Measurements from ENCODE around the gene GREB1.

Gene GREB1

GRCh38 chr2:11558214-11558886, 24.5 kb downstream of the GREB1 start:
- H3K9ac ChIP-seq (ENCODE audit: low read length), result no peak overlapping the region
- H3K23ac ChIP-seq (ENCODE audit: low read length in 2 of 2), result no peak overlapping the region
- H3K14ac ChIP-seq (ENCODE audit: low read length in 2 of 2), result no peak overlapping the region
- no peak overlapping the region for H3K4me2 ChIP-seq (ENCODE audit: low read length, poor library complexity, severe bottlenecking)
- no peak overlapping the region for H2AK5ac ChIP-seq (ENCODE audit: low read length, severe bottlenecking)
- H3K9me3 ChIP-seq (ENCODE audit: control insufficient read depth, low read length), result no peaks in the 10 kb centered on the region
- no peak overlapping the region for H2BK120ac ChIP-seq (ENCODE audit: low read depth, low read length)
- no peaks in the 10 kb centered on the region for H3K79me1 ChIP-seq (replicated peaks; ENCODE audit: low read length, poor library complexity, severe bottlenecking)
- peak; percentile 17 for DNase-seq
- H3K4me1 ChIP-seq (ENCODE audit: control insufficient read depth, insufficient read depth, low read depth, low read length), result peaks cover 2% of the 10 kb centered on the region
- H2AFZ ChIP-seq (ENCODE audit: low read depth, low read length), result no peak overlapping the region
- H2BK5ac ChIP-seq (ENCODE audit: low read depth, low read length, poor library complexity, severe bottlenecking), result no peak overlapping the region
- H3K4me3 ChIP-seq (ENCODE audit: insufficient read depth in 1 of 2, low read depth in 1 of 2, low read length in 2 of 2), result no peak overlapping the region
- no peak overlapping the region for H3K18ac ChIP-seq (ENCODE audit: low read depth in 1 of 2, low read length in 2 of 2)
- no peak overlapping the region for H3K27ac ChIP-seq (ENCODE audit: low read length, poor library complexity, severe bottlenecking)
- peaks cover 25 to 71% of the 10 kb centered on the region in 2 experiments for H3K27me3 ChIP-seq (ENCODE audit: control insufficient read depth in 1 of 2, insufficient read depth in 1 of 2, low read length in 2 of 2)
- WGBS, result 38% methylated on average over 9 of the region's 10 CpGs
- H3K36me3 ChIP-seq (ENCODE audit: control insufficient read depth in 1 of 2, insufficient read depth in 2 of 2, low read depth in 1 of 2, low read length in 2 of 2), result no peaks in the 10 kb centered on the region
- H2BK15ac ChIP-seq (ENCODE audit: low read depth, poor library complexity, severe bottlenecking), result no peak overlapping the region
- H3K4ac ChIP-seq (ENCODE audit: low read depth in 1 of 2, low read length in 2 of 2), result no peak overlapping the region
- peak overlapping the region in 1 of 2 experiments; percentile 62 for H2BK12ac ChIP-seq (ENCODE audit: low read length in 2 of 2)
- no peak overlapping the region for H4K8ac ChIP-seq (ENCODE audit: low read length)
- H4K91ac ChIP-seq (ENCODE audit: low read length), result peak overlapping the region; percentile 55

GRCh38 chr2:11559066-11559785, 25.4 kb downstream of the GREB1 start:
- Histone ChIP-seq H3K4me2 (ENCODE audit: low read length, poor library complexity, severe bottlenecking) (no peak overlapping the region), H3K36me3 (ENCODE audit: control insufficient read depth in 1 of 2, insufficient read depth in 2 of 2, low read depth in 1 of 2, low read length in 2 of 2) (no peaks in the 10 kb centered on the region), H3K4ac (ENCODE audit: low read depth in 1 of 2, low read length in 2 of 2) (no peak overlapping the region), H2BK120ac (ENCODE audit: low read depth, low read length) (no peak overlapping the region), H3K79me1 (replicated peaks; ENCODE audit: low read length, poor library complexity, severe bottlenecking) (no peaks in the 10 kb centered on the region), H3K9ac (ENCODE audit: low read length) (no peak overlapping the region), H2BK5ac (ENCODE audit: low read depth, low read length, poor library complexity, severe bottlenecking) (no peak overlapping the region), H2AK5ac (ENCODE audit: low read length, severe bottlenecking) (no peak overlapping the region), H2BK12ac (ENCODE audit: low read length in 2 of 2) (no peak overlapping the region), H2AFZ (ENCODE audit: low read depth, low read length) (no peak overlapping the region), H3K14ac (ENCODE audit: low read length in 2 of 2) (no peak overlapping the region), H4K8ac (ENCODE audit: low read length) (no peak overlapping the region), H3K9me3 (ENCODE audit: control insufficient read depth, low read length) (no peaks in the 10 kb centered on the region), H3K18ac (ENCODE audit: low read depth in 1 of 2, low read length in 2 of 2) (no peak overlapping the region), H3K4me3 (ENCODE audit: insufficient read depth in 1 of 2, low read depth in 1 of 2, low read length in 2 of 2) (no peak overlapping the region), H3K23ac (ENCODE audit: low read length in 2 of 2) (no peak overlapping the region), H3K27me3 (ENCODE audit: control insufficient read depth in 1 of 2, insufficient read depth in 1 of 2, low read length in 2 of 2) (peaks cover 25 to 62% of the 10 kb centered on the region in 2 experiments), H4K91ac (ENCODE audit: low read length) (no peak overlapping the region), H3K27ac (ENCODE audit: low read length, poor library complexity, severe bottlenecking) (no peak overlapping the region), H2BK15ac (ENCODE audit: low read depth, poor library complexity, severe bottlenecking) (no peak overlapping the region), H3K4me1 (ENCODE audit: control insufficient read depth, insufficient read depth, low read depth, low read length) (peaks cover 2% of the 10 kb centered on the region)
- DNase-seq, result no peak
- WGBS, result 81% methylated on average over 18 of the region's 18 CpGs

GRCh38 chr2:11559786-11560155, 25.9 kb downstream of the GREB1 start:
- H2BK15ac ChIP-seq (ENCODE audit: low read depth, poor library complexity, severe bottlenecking), result no peak overlapping the region
- no peak overlapping the region for H4K91ac ChIP-seq (ENCODE audit: low read length)
- peaks cover 25 to 57% of the 10 kb centered on the region in 2 experiments for H3K27me3 ChIP-seq (ENCODE audit: control insufficient read depth in 1 of 2, insufficient read depth in 1 of 2, low read length in 2 of 2)
- no peak for DNase-seq
- no peak overlapping the region for H3K4ac ChIP-seq (ENCODE audit: low read depth in 1 of 2, low read length in 2 of 2)
- H2AK5ac ChIP-seq (ENCODE audit: low read length, severe bottlenecking), result no peak overlapping the region
- H3K27ac ChIP-seq (ENCODE audit: low read length, poor library complexity, severe bottlenecking), result no peak overlapping the region
- H2AFZ ChIP-seq (ENCODE audit: low read depth, low read length), result no peak overlapping the region
- no peak overlapping the region for H3K4me3 ChIP-seq (ENCODE audit: insufficient read depth in 1 of 2, low read depth in 1 of 2, low read length in 2 of 2)
- H3K14ac ChIP-seq (ENCODE audit: low read length in 2 of 2), result no peak overlapping the region
- no peak overlapping the region for H2BK12ac ChIP-seq (ENCODE audit: low read length in 2 of 2)
- peaks cover 2% of the 10 kb centered on the region for H3K4me1 ChIP-seq (ENCODE audit: control insufficient read depth, insufficient read depth, low read depth, low read length)
- no peak overlapping the region for H2BK120ac ChIP-seq (ENCODE audit: low read depth, low read length)
- no peak overlapping the region for H3K9ac ChIP-seq (ENCODE audit: low read length)
- H3K23ac ChIP-seq (ENCODE audit: low read length in 2 of 2), result no peak overlapping the region
- no peak overlapping the region for H4K8ac ChIP-seq (ENCODE audit: low read length)
- no peaks in the 10 kb centered on the region for H3K36me3 ChIP-seq (ENCODE audit: control insufficient read depth in 1 of 2, insufficient read depth in 2 of 2, low read depth in 1 of 2, low read length in 2 of 2)
- no peaks in the 10 kb centered on the region for H3K79me1 ChIP-seq (replicated peaks; ENCODE audit: low read length, poor library complexity, severe bottlenecking)
- H3K9me3 ChIP-seq (ENCODE audit: control insufficient read depth, low read length), result no peaks in the 10 kb centered on the region
- H2BK5ac ChIP-seq (ENCODE audit: low read depth, low read length, poor library complexity, severe bottlenecking), result no peak overlapping the region
- H3K18ac ChIP-seq (ENCODE audit: low read depth in 1 of 2, low read length in 2 of 2), result no peak overlapping the region
- no peak overlapping the region for H3K4me2 ChIP-seq (ENCODE audit: low read length, poor library complexity, severe bottlenecking)
- WGBS, result 82% methylated on average over 7 of the region's 7 CpGs

GRCh38 chr2:11560806-11561205, 27.0 kb downstream of the GREB1 start:
- WGBS, result 100% methylated on average over 2 of the region's 3 CpGs
- H3K36me3 ChIP-seq (ENCODE audit: control insufficient read depth in 1 of 2, insufficient read depth in 2 of 2, low read depth in 1 of 2, low read length in 2 of 2), result no peaks in the 10 kb centered on the region

More at GRCh38 chr2:11560806-11561205, 27.0 kb downstream of the GREB1 start:
- Histone ChIP-seq H3K79me1 (replicated peaks; ENCODE audit: low read length, poor library complexity, severe bottlenecking) (no peaks in the 10 kb centered on the region), H3K4me1 (ENCODE audit: control insufficient read depth, insufficient read depth, low read depth, low read length) (peaks cover 2% of the 10 kb centered on the region), H3K27ac (ENCODE audit: low read length, poor library complexity, severe bottlenecking) (no peak overlapping the region), H2BK5ac (ENCODE audit: low read depth, low read length, poor library complexity, severe bottlenecking) (no peak overlapping the region), H3K9me3 (ENCODE audit: control insufficient read depth, low read length) (no peaks in the 10 kb centered on the region), H2BK15ac (ENCODE audit: low read depth, poor library complexity, severe bottlenecking) (no peak overlapping the region), H3K4ac (ENCODE audit: low read depth in 1 of 2, low read length in 2 of 2) (no peak overlapping the region), H4K8ac (ENCODE audit: low read length) (no peak overlapping the region), H3K23ac (ENCODE audit: low read length in 2 of 2) (no peak overlapping the region), H3K4me3 (ENCODE audit: insufficient read depth in 1 of 2, low read depth in 1 of 2, low read length in 2 of 2) (no peak overlapping the region), H3K9ac (ENCODE audit: low read length) (no peak overlapping the region), H3K18ac (ENCODE audit: low read depth in 1 of 2, low read length in 2 of 2) (peak overlapping the region in 1 of 2 experiments; percentile 58), H4K91ac (ENCODE audit: low read length) (no peak overlapping the region), H2AK5ac (ENCODE audit: low read length, severe bottlenecking) (no peak overlapping the region), H3K27me3 (ENCODE audit: control insufficient read depth in 1 of 2, insufficient read depth in 1 of 2, low read length in 2 of 2) (peaks cover 25 to 54% of the 10 kb centered on the region in 2 experiments), H3K14ac (ENCODE audit: low read length in 2 of 2) (peak overlapping the region in 1 of 2 experiments; percentile 51), H2AFZ (ENCODE audit: low read depth, low read length) (no peak overlapping the region), H2BK12ac (ENCODE audit: low read length in 2 of 2) (peak overlapping the region in 1 of 2 experiments; percentile 13), H2BK120ac (ENCODE audit: low read depth, low read length) (no peak overlapping the region), H3K4me2 (ENCODE audit: low read length, poor library complexity, severe bottlenecking) (no peak overlapping the region)
- no peak for DNase-seq

Measured in mesenchymal stem cell (in vitro differentiated cells and primary cell).